Lung (tissue), 12 donors: ENCODE data around the gene ATG10. TPM values are rescaled to one million over a fixed set of nuclear protein-coding genes. Genes with fewer than 3 reads are reported as not detected.

Experiments used
- ATAC-seq: fragments of 200-7000 bp; cut with Tn5 transposase; one replicate; pipeline ENCODE4 v1.9.1; 2020; ENCODE audit warnings: moderate number of reproducible peaks; ENCODE audit not compliant: insufficient read depth, low FRiP score
- DNase-seq, 3 donors: peaks; one replicate each; pipeline ENCODE4 v3.0.0-alpha.2; 2013 to 2017
- H3K27ac ChIP-seq, 2 donors: one replicate each; pipeline ENCODE4 v1.5.1; 2013; ENCODE audit warnings: mild to moderate bottlenecking in 2 of 2, moderate library complexity in 2 of 2, control low read depth in 1 of 2, inconsistent platforms in 1 of 2, low read depth in 1 of 2, low read length in 1 of 2
- H3K27me3 ChIP-seq, 3 donors: one replicate each; pipeline ENCODE4 v1.5.1; 2013; ENCODE audit warnings: low read length in 2 of 3; ENCODE audit not compliant: control insufficient read depth in 3 of 3, insufficient read depth in 3 of 3
- H3K36me3 ChIP-seq, 4 donors: one replicate each; pipeline ENCODE4 v1.5.1; 2013; ENCODE audit warnings: low read length in 4 of 4, mild to moderate bottlenecking in 1 of 4, moderate library complexity in 1 of 4; ENCODE audit not compliant: control insufficient read depth in 4 of 4, insufficient read depth in 4 of 4
- H3K4me1 ChIP-seq, 5 donors: one replicate each; pipeline ENCODE4 v1.5.1; 2013; ENCODE audit warnings: low read length in 5 of 5, mild to moderate bottlenecking in 2 of 5, moderate library complexity in 1 of 5; ENCODE audit not compliant: control insufficient read depth in 5 of 5, insufficient read depth in 5 of 5
- H3K4me3 ChIP-seq: one replicate; pipeline ENCODE4 v1.5.1; 2013; ENCODE audit warnings: mild to moderate bottlenecking, control low read depth, moderate library complexity
- H3K9ac ChIP-seq, 2 donors: one replicate each; pipeline ENCODE4 v1.5.1; 2013; ENCODE audit warnings: low read length in 2 of 2, control low read depth in 1 of 2; ENCODE audit not compliant: insufficient read depth in 1 of 2
- H3K9me3 ChIP-seq, 4 donors: one replicate each; pipeline ENCODE4 v1.5.1; 2013; ENCODE audit warnings: low read length in 3 of 4, mild to moderate bottlenecking in 1 of 4, moderate library complexity in 1 of 4; ENCODE audit not compliant: control insufficient read depth in 4 of 4, insufficient read depth in 3 of 4
- WGBS, 2 donors: extraction: QIAGEN DNeasy Blood & Tissue Kit; methylation state at CpG; one replicate each; pipeline ENCODE4 v1.1.7; 2013; 5-methylcytosine and 5-hydroxymethylcytosine counted together
- polyA plus RNA-seq, 2 donors: library from polyadenylated mRNA; stranded (reverse); fragments of 200-250 nt; gene quantifications; one replicate each; pipeline ENCODE4 v1.2.1, GENCODE V29; 2013
- total RNA-seq, 2 donors: library from RNA; depleted of rRNA in 1 of 2; stranded (reverse); fragments of >200 nt in 1 of 2; gene quantifications; one replicate each; pipeline ENCODE4 v1.2.1, GENCODE V29; 2014 to 2021
- TF ChIP-seq, protein P1 (sequence below): IDR thresholded peaks from 2 replicates; pipeline ENCODE4 v1.5.1; 2012; ENCODE audit warnings: mild to moderate bottlenecking; ENCODE audit errors: control extremely low read depth, extremely low read depth
- donor health status: control.
- donor health status: control.
- donor health status: Bipolar disorder and iron deficiency.
- donor health status: healthy.
- donor health status: DM: yes; HTN: yes; CAD: no.

Gene ATG10
- total and polyA plus RNA-seq, 4 donors = 4.6 to 10.2 (median 5.8) TPM

DNA sequence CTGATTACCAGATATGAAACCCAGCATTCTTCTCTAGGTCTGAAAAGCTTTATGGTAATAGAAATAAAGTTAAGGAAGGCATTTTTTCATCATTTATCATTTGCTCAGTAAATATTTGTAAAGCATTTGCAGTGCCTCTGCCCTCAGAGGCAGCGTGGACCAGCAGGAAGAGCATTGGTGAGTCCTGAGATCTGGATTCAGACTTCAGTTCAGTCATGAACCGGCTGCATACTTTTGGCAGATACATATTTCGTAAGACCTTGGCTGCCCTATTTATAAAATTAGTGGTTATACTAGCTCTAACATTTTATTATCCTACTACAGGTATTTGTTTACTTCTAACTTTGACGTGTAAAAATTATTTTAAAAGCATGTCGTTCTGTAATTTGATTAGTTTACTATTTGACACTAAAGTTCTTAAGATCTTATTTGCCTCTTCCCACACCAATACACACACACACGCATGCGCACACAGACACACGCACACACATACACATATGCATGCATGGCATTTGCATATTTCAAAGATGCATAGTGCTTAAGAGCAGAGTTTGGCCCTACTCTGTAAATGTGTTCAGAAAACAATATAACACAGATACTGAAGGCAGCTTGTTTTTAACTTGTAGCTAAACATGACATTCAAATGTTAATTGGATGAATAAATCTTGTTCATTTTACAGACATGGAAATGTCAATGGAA lies 204.4 kb downstream of the ATG10 start:
- Histone ChIP-seq H3K9ac (no peak overlapping the region), H3K4me3 (no peak overlapping the region), H3K27ac (no peak overlapping the region), H3K9me3 (no peaks in the 10 kb centered on the region), H3K27me3 (no peaks in the 10 kb centered on the region), H3K4me1 (peaks cover 0 to 12% (median 0%) of the 10 kb centered on the region in 5 donors), H3K36me3 (no peaks in the 10 kb centered on the region)
- 81 to 83% methylated on average over 8 of the region's 8 CpGs for WGBS, 2 donors
- DNase-seq (no peak), ATAC-seq (no peak)
- TF ChIP-seq, protein P1, sequence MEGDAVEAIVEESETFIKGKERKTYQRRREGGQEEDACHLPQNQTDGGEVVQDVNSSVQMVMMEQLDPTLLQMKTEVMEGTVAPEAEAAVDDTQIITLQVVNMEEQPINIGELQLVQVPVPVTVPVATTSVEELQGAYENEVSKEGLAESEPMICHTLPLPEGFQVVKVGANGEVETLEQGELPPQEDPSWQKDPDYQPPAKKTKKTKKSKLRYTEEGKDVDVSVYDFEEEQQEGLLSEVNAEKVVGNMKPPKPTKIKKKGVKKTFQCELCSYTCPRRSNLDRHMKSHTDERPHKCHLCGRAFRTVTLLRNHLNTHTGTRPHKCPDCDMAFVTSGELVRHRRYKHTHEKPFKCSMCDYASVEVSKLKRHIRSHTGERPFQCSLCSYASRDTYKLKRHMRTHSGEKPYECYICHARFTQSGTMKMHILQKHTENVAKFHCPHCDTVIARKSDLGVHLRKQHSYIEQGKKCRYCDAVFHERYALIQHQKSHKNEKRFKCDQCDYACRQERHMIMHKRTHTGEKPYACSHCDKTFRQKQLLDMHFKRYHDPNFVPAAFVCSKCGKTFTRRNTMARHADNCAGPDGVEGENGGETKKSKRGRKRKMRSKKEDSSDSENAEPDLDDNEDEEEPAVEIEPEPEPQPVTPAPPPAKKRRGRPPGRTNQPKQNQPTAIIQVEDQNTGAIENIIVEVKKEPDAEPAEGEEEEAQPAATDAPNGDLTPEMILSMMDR = no peak

- Histone ChIP-seq H3K9ac (no peak overlapping the region), H3K4me3 (no peak overlapping the region), H3K27ac (no peak overlapping the region), H3K27me3 (no peaks in the 10 kb centered on the region), H3K36me3 (peaks cover 0 to 1% (median 0%) of the 10 kb centered on the region in 4 donors), H3K9me3 (no peaks in the 10 kb centered on the region), H3K4me1 (peaks cover 0 to 12% (median 0%) of the 10 kb centered on the region in 5 donors)
- TF ChIP-seq, protein P1 = no peak
- ATAC-seq (no peak), DNase-seq (no peak)
- 97 to 98% methylated on average over 3 of the region's 3 CpGs for WGBS, 2 donors
Observed at GRCh38 chr5:82178378-82178777, 206.6 kb downstream of the ATG10 start.

- Histone ChIP-seq H3K36me3 (peaks cover 0 to 1% (median 0%) of the 10 kb centered on the region in 4 donors), H3K27ac (no peak overlapping the region), H3K9ac (no peak overlapping the region), H3K9me3 (no peaks in the 10 kb centered on the region), H3K27me3 (no peaks in the 10 kb centered on the region), H3K4me3 (no peak overlapping the region), H3K4me1 (no peaks in the 10 kb centered on the region)
- WGBS, 2 donors = 95 to 97% methylated on average over 2 of the region's 2 CpGs
- ATAC-seq (no peak), DNase-seq (no peak)
- TF ChIP-seq, protein P1 = no peak
Observed at GRCh38 chr5:82182662-82183061, 210.8 kb downstream of the ATG10 start.
